SK-N-SH treated with all-trans-retinoic acid at 6 μM for 48 hours (cell line): ENCODE results near the gene ABHD17C.

Experiments used
- TOX ChIP-seq: fragments of 250-450 bp; sonication (Bioruptor Pico); IDR thresholded peaks from 2 replicates; pipeline ENCODE4 v1.8.0; 2021; ENCODE audit warnings: mild to moderate bottlenecking, moderate library complexity, borderline replicate concordance
- ZNF8 ChIP-seq: fragments of 450-650 bp; formaldehyde crosslinking; IDR thresholded peaks from 2 replicates; pipeline ENCODE4 v1.5.0; 2020; ENCODE audit warnings: mild to moderate bottlenecking, moderate library complexity

DNA sequence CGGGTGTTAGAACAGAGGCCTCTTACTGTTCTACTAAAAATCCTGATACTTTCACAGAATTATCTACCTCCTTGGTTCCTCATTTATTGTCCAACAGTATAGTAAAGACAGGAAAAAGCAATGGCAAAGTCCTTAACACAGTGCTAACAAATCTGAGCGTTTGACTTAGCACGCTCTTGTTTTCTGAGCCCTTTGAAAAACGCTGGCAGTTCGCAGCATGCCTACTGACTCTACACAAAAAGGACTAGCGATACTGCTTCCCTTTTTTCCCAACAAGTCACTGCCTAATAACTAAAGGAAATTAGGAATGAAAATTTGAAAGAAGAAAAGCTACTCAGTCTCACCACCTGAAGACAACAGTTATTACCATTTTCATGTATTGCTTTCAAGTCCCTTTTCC is 49.3 kb downstream of the ABHD17C start:
- TF ChIP-seq ZNF8 (CRISPR knock-in tag) (no peak), TOX (no peak)
